Ammon's horn (tissue), 1 donor: ENCODE measurements around the gene ATG4D.

Source experiments
- DNase-seq: peaks from one replicate; pipeline ENCODE4 v3.0.0-alpha.2; 2016; ENCODE audit warnings: low spot score

ATG4D gene

GRCh38 chr19:10543420-10544241 is at the start of gene ATG4D:
TSS of gene ATG4D (plus strand) at chr19:10543904. CDS start at chr19:10544091, 187 bp downstream.
- DNase-seq, result peak; percentile 83

GRCh38 chr19:10497371-10497770 is 46.3 kb upstream of the ATG4D start:
- DNase-seq, result no peak

- DNase-seq, result no peak
These were observed 44.0 kb upstream of the ATG4D start for GRCh38 chr19:10499550-10500246.

GRCh38 chr19:10500247-10500592 is 43.5 kb upstream of the ATG4D start:
- DNase-seq, result no peak

- DNase-seq, result peak; percentile 82
These were observed 41.7 kb upstream of the ATG4D start for GRCh38 chr19:10501971-10502523.

- DNase-seq, result peak; percentile 86
These were observed 41.1 kb upstream of the ATG4D start for GRCh38 chr19:10502524-10503001.

GRCh38 chr19:10503002-10503789 is 40.5 kb upstream of the ATG4D start, which contains the start of gene KEAP1:
TSS of gene KEAP1 (minus strand) at chr19:10503356. CDS start at chr19:10500033, 3,323 bp downstream.
- DNase-seq, result no peak

GRCh38 chr19:10505583-10506229 is 38.0 kb upstream of the ATG4D start:
- peak; percentile 71 for DNase-seq

- DNase-seq, result no peak
These were observed 35.7 kb upstream of the ATG4D start for GRCh38 chr19:10508036-10508435.

GRCh38 chr19:10508707-10509106 is 35.0 kb upstream of the ATG4D start:
- DNase-seq, result no peak

GRCh38 chr19:10510301-10510802 is 33.4 kb upstream of the ATG4D start:
- DNase-seq, result no peak

GRCh38 chr19:10513223-10513622 is 30.5 kb upstream of the ATG4D start:
- no peak for DNase-seq

- no peak for DNase-seq
These were observed 29.2 kb upstream of the ATG4D start for GRCh38 chr19:10514211-10515145.

GRCh38 chr19:10516064-10516385 is 27.7 kb upstream of the ATG4D start:
- DNase-seq, result no peak

- peak; percentile 29 for DNase-seq
These were observed 26.9 kb upstream of the ATG4D start for GRCh38 chr19:10516671-10517286.

GRCh38 chr19:10517361-10517759 is 26.3 kb upstream of the ATG4D start, which contains the start of gene S1PR5:
TSS of gene S1PR5 (minus strand) at chr19:10517447. CDS start at chr19:10515011, 2,436 bp downstream.
- peak; percentile 93 for DNase-seq

GRCh38 chr19:10517760-10518443 is 25.8 kb upstream of the ATG4D start:
- DNase-seq, result peak; percentile 42

GRCh38 chr19:10518444-10519361 is 25.0 kb upstream of the ATG4D start:
- DNase-seq, result no peak
